ENCODE results near the gene DNAJB14.

DNA sequence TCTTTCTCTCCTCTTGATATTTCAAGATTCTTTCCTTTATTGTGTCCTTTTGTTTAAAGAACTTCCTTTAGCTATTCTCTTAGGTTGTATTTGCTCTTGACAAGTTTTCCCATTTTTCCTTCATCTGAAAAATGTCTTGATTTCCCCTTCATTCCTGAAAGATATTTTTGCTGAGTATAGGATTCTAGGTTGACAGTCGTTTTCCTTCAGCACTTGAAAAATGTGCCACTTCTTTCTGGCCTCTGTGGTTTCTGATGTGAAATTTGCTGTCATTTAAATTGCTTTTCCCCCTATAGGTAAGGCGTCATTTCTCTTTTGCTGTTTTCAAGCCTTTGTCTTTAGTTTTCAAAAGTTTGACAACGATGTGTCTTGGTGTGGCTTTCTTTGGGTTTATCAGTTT is 28.8 kb downstream of the DNAJB14 start:
- TF ChIP-seq CTCF (conservative IDR thresholded peaks at IDR 0.05 in 1 of 2, IDR thresholded peaks at IDR 0.05 in 1 of 2; ENCODE audit: low read depth in 1 of 2, low read length in 2 of 2) (no peak), EZH2 (IDR thresholded peaks at IDR 0.05; ENCODE audit: low read length, missing control alignments) (no peak)
